GM06990 (cell line): Measurements from ENCODE around the gene CD93.

Experiments
- DNase-seq: peaks from one replicate; pipeline ENCODE4 v3.0.0-alpha.2; 2011; ENCODE audit not compliant: insufficient read length; ENCODE audit errors: extremely low read depth
- H3K27me3 ChIP-seq: replicated peaks from 2 replicates; pipeline ENCODE4 v1.6.0; 2011; ENCODE audit warnings: low read length; ENCODE audit not compliant: control insufficient read depth, insufficient read depth
- H3K36me3 ChIP-seq: 2 replicates; pipeline ENCODE4 v1.5.1; 2011; ENCODE audit warnings: low read length; ENCODE audit not compliant: control insufficient read depth, insufficient read depth
- H3K4me3 ChIP-seq: replicated peaks from 2 replicates; pipeline ENCODE4 v1.5.1; 2011; ENCODE audit warnings: low read depth, mild to moderate bottlenecking, control low read depth, low read length
- CTCF ChIP-seq: IDR thresholded peaks from 2 replicates; pipeline ENCODE4 v1.5.1; 2011; ENCODE audit warnings: low read length, control low read depth, mild to moderate bottlenecking, inconsistent platforms; ENCODE audit not compliant: insufficient read depth, poor library complexity, severe bottlenecking

Gene CD93

GRCh38 chr20:23114448-23115082 is 28.4 kb upstream of the CD93 start:
- DNase-seq, result no peak
- TF ChIP-seq CTCF, result no peak
- no peak overlapping the region for H3K4me3 ChIP-seq
- no peaks in the 10 kb centered on the region for H3K27me3 ChIP-seq
- no peaks in the 10 kb centered on the region for H3K36me3 ChIP-seq

- H3K36me3 ChIP-seq, result no peaks in the 10 kb centered on the region
- no peaks in the 10 kb centered on the region for H3K27me3 ChIP-seq
- no peak for TF ChIP-seq CTCF
- no peak overlapping the region for H3K4me3 ChIP-seq
- no peak for DNase-seq
Observed at GRCh38 chr20:23114018-23114417, 27.9 kb upstream of the CD93 start.

GRCh38 chr20:23112595-23112994 is 26.5 kb upstream of the CD93 start:
- Histone ChIP-seq H3K36me3 (no peaks in the 10 kb centered on the region), H3K4me3 (no peak overlapping the region), H3K27me3 (no peaks in the 10 kb centered on the region)
- no peak for TF ChIP-seq CTCF
- DNase-seq, result no peak

GRCh38 chr20:23111944-23112342 is 25.8 kb upstream of the CD93 start:
- no peaks in the 10 kb centered on the region for H3K36me3 ChIP-seq
- H3K27me3 ChIP-seq, result no peaks in the 10 kb centered on the region
- H3K4me3 ChIP-seq, result no peak overlapping the region
- no peak for DNase-seq
- TF ChIP-seq CTCF, result no peak

GRCh38 chr20:23111307-23111943 is 25.3 kb upstream of the CD93 start:
- TF ChIP-seq CTCF, result no peak

More at GRCh38 chr20:23111307-23111943, 25.3 kb upstream of the CD93 start:
- Histone ChIP-seq H3K27me3 (no peaks in the 10 kb centered on the region), H3K36me3 (no peaks in the 10 kb centered on the region), H3K4me3 (no peak overlapping the region)
- no peak for DNase-seq
